VCaP (cell line): ENCODE results near the gene SCN4A.
"Not testable (repeated sequence)": the region's sequence is repeated elsewhere in the genome, so short reads cannot be mapped to it uniquely, and the experiment has no call there.

Experiments used
- H3K27ac ChIP-seq: fragments of 450-650 bp; 2 replicates; pipeline ENCODE4 v1.5.1; 2017
- TF ChIP-seq, protein P1 (sequence below): fragments of 450-650 bp; conservative IDR thresholded peaks from 2 replicates; pipeline ENCODE4 v1.5.1; 2017; ENCODE audit warnings: mild to moderate bottlenecking, moderate library complexity

Gene SCN4A

DNA sequence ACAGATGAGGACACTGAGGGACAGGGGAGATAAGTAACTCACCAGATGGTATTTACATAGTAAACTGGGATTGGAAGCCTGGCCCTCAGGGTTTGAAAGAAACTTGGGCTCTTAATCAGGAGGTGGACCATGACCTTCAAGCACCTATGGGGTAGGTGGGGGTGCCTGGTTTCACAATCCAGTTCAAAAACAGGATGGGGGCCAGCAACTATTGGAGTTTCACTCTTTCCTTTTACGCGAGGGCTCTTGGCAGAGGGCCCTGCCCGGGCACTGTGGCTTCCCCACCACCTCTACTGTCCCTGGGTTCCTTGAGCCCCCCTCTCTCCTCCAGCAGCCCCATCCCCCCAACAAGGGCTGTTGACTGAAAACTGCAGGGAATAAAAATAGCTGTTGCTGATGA, 14.1 kb upstream of the SCN4A start:
- H3K27ac ChIP-seq = no peak overlapping the region
- TF ChIP-seq, protein P1, sequence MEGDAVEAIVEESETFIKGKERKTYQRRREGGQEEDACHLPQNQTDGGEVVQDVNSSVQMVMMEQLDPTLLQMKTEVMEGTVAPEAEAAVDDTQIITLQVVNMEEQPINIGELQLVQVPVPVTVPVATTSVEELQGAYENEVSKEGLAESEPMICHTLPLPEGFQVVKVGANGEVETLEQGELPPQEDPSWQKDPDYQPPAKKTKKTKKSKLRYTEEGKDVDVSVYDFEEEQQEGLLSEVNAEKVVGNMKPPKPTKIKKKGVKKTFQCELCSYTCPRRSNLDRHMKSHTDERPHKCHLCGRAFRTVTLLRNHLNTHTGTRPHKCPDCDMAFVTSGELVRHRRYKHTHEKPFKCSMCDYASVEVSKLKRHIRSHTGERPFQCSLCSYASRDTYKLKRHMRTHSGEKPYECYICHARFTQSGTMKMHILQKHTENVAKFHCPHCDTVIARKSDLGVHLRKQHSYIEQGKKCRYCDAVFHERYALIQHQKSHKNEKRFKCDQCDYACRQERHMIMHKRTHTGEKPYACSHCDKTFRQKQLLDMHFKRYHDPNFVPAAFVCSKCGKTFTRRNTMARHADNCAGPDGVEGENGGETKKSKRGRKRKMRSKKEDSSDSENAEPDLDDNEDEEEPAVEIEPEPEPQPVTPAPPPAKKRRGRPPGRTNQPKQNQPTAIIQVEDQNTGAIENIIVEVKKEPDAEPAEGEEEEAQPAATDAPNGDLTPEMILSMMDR = no peak

DNA sequence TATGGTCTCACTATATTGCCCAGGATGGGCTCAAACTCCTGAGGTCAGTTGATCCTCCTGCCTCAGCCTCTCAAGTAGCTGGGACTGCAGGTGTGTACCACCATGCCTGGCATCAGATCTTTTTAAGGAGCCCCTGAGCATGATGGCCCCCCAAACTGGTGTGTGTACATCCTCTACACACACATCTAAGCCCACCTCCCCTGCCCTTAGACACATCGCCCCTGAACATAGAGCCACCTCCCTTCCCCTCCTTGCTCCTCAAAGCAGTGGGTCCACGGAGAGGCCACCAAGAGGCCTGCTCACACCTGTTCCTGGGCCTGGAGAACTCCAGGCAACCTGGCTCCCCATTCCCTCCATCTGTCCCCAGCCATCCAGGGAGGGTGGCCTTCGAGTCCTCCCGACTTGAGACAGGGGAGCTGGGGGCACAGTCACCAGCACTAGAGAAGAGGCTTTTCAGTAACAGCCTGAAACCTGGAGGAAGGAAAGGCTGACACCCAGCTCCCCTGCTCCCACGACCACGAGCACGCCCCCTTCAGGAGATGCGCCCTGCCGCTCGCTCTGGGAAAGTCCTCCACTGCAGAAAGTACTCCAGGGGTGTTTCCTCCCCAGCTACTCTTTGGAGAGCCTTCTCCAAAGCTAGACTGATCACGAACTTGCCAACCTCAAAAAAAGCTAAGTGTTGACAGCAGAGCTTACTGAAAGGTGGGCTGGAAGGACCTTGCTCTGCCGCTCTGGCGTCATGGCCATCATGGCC, 12.8 kb upstream of the SCN4A start:
- TF ChIP-seq, protein P1 = no peak
- no peak overlapping the region for H3K27ac ChIP-seq

DNA sequence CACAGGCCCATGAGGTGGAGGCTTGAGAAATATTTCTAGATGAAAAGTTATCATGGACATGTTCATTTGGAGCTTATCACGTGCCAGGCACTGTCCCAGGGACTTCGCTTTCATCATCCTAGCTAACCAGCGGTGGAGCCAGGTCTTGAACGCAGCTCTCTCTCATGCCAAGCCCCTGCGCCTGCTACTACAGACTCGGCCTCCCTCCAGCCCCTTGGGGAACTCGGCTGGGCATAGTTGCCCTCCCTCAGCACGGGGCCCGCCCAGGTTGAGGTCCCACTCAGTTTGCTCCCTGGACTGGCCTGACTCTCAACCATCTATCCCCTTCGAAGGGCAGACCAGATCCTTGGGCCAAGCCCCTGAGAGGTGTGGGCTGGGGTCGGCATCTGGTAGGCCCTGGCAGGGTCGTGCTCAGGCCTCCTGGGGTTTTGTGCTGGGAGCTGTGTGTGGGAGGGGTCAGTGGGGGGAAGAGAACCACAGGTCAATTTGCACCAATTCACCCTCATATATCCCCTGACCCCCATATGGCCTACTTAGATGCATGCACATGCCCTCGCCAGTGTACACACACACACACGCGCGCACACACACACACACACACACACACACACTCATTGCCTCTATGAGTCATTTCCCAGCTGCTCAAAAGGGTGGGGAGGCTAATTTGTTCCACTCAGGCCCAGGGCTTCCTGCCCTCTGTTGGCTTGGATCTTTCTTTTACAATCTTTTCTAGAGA, 12.1 kb upstream of the SCN4A start:
- TF ChIP-seq, protein P1 = no peak
- H3K27ac ChIP-seq = no peak overlapping the region

DNA sequence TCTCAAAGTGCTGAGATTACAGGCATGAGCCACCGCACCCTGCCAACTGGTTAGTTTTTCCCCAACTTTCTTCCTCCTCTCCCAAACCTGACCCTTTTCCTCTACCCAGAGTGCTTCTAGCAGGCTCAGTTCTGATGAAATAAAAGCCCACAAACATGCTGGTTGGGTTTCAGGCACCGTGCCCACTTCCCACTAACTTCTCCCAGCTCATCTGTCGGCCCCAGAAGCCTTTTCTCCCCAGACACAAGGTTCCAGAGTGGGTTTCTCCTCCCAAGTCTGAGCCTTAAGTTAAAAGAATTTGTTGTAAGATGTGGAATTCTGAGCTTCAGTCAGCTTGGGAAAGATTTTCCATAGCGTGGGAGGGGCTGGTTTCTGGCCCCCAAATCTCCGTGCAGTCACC, 11.5 kb upstream of the SCN4A start:
- TF ChIP-seq, protein P1 = no peak
- H3K27ac ChIP-seq = no peak overlapping the region

DNA sequence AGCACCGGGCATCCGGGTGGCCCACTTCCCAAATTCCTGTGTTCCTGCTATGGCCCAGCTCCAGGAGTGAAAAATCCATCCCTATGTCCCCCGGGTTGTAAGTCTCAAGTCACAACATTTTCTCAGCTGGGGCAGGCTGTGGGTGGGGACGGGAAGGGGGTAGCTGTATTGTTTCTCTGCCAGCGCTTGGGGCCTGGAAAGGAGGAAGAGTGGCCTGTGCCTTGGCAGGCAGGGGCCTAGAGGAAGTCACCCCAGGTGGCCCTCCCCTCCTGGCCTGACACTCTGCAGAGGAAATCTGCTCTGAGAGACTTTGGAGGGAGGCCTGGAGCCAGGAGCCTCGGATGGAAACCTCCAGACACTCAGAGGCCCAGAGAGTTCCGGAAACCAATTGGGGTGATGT, 10.6 kb upstream of the SCN4A start:
- TF ChIP-seq, protein P1 = no peak
- H3K27ac ChIP-seq = no peak overlapping the region

DNA sequence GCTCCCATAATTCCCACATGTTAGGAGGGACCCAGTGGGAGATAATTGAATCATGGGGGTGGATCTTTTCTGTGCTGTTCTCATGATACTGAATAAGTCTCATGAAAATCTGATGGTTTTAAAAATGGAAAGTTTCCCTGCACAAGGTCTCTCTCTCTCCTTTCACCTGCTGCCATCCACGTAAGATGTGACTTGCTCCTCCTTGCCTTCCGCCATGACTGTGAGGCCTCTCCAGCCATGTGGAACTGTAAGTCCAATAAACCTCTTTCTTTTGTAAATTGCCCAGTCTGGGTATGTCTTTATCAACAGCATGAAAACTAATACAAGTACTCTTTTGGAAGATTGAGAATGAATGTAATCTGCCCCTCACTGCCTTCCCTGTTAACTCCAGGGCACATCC, 9.9 kb upstream of the SCN4A start:
- H3K27ac ChIP-seq = not testable (repeated sequence)

DNA sequence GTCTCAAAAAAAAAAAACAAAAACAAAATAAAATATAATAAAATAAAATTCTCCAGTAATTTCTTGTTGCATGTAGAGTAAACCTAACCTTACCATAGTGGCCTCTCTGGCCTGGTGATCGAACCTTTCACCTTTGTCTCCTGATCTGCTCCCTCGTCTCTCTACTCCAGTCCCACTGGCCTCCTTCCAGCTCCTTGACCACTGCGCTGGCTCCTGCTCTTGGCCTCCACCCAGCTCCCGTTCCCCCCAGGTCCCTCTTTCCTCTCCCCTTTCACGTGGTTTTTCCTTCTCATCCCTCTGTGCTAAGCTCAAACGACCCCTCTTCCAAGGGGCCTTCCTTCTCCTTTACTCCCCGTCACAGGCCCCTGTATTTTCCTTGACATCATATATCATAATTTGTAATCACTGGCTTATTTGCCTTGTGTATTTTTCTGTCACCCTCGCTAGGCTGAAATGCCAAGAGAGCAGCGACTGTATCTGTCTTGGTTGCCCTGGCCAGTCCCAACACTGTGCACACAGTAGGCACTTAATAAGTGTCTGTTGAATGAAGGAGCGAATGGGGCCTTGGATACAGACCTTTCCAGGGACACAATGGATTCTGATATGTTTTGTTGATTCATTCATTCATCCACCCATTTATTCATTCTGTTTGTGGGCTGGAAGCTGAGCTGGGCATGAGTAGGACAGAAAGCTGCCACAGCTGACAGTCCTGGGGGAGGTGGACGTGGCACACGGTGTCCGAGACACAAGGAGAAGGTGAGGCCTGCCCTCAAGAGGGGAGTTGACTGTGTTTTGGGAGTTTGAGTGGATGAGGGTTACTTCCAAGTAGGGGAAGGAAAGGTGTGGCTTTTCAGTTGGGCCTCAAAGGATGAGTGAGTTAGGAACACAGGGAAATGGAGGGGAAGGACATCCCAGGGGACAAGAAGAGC, 5.8 kb upstream of the SCN4A start:
- TF ChIP-seq, protein P1 = no peak
- H3K27ac ChIP-seq = no peak overlapping the region
